Spleen (tissue), 7 donors: ENCODE measurements around the gene RPP14.

Experiments
- CTCF ChIP-seq, 11 experiments: fragments of 200-600 bp in 7 of 11; fragments of 450-650 bp in 4 of 11; sonication (generic) in 4 of 11; IDR thresholded peaks in 8 of 11; conservative IDR thresholded peaks in 3 of 11; 1 replicate in 7 of 11; 2 replicates in 4 of 11; pipeline versions ENCODE4 v1.4.0 to v1.8.0; 2016 to 2021; ENCODE audit warnings: antibody characterized with exemption in 11 of 11, inconsistent platforms in 4 of 11, mild to moderate bottlenecking in 1 of 11
- POLR2A ChIP-seq, 3 donors: fragments of 450-650 bp; IDR thresholded peaks; one replicate each; pipeline ENCODE4 v1.5.1; 2017; ENCODE audit warnings: antibody characterized with exemption in 3 of 3, mild to moderate bottlenecking in 1 of 3
- POLR2AphosphoS5 ChIP-seq, 3 donors: sonication (generic); formaldehyde crosslinking; IDR thresholded peaks; one replicate each; pipeline ENCODE4 v1.5.1; 2017; ENCODE audit warnings: antibody characterized with exemption in 3 of 3
- donor health status: DM: no; HTN: no; CAD: no; lungs with moderate emphysema.
- donor health status: DM: no; HTN: no; CAD: no.
- donor health status: DM: no; HTN: no; CAD: no.

GRCh38 chr3:58274027-58274614, 31.9 kb upstream of the RPP14 start:
- TF ChIP-seq CTCF (IDR thresholded peaks at IDR 0.05 in 8 of 11, conservative IDR thresholded peaks at IDR 0.05 in 3 of 11) (no peak), POLR2A (IDR thresholded peaks at IDR 0.05) (no peak), POLR2AphosphoS5 (IDR thresholded peaks at IDR 0.05) (peak in 1 of 3 donors; percentile 37)
